Natural killer cell treated with Interleukin-12 subunit alpha and Interleukin-12 subunit beta and Interleukin-15 and Interleukin-18, amount 100 ng/mL, for 72 hours (primary cell): ENCODE data around the gene TBC1D1. TPM values are rescaled to one million over a fixed set of nuclear protein-coding genes. Genes with fewer than 3 reads are reported as not detected.

Experiments
- ATAC-seq, 2 donors: fragments of 150-1000 bp; cut with Tn5 transposase in 1 of 2; sonication (Bioruptor Pico), chemical (Tn5 transposase) in 1 of 2; 2 replicates each; pipeline ENCODE4 v1.10.0; 2021
- DNase-seq: peaks from one replicate; pipeline ENCODE4 v3.0.0; 2022; ENCODE audit warnings: low spot score
- H3K27ac Mint-ChIP-seq, 2 donors: 1 replicate in 1 of 2; 2 replicates in 1 of 2; pipeline ENCODE4 v1.8.0; 2022; ENCODE audit warnings: mixed read lengths in 2 of 2, mild to moderate bottlenecking in 1 of 2, moderate library complexity in 1 of 2
- H3K27me3 Mint-ChIP-seq, 2 donors: 1 replicate in 1 of 2; 2 replicates in 1 of 2; pipeline ENCODE4 v1.8.0; 2022; ENCODE audit warnings: mixed read lengths in 2 of 2
- H3K36me3 Mint-ChIP-seq: one replicate; pipeline ENCODE4 v1.8.0; 2022; ENCODE audit warnings: mixed read lengths
- H3K4me1 Mint-ChIP-seq, 2 donors: 1 replicate in 1 of 2; 2 replicates in 1 of 2; pipeline ENCODE4 v1.8.0; 2022; ENCODE audit warnings: low read depth in 2 of 2, mixed read lengths in 2 of 2, mild to moderate bottlenecking in 1 of 2
- H3K4me3 Mint-ChIP-seq: one replicate; pipeline ENCODE4 v1.8.0; 2022; ENCODE audit warnings: mixed read lengths
- H3K9me3 Mint-ChIP-seq: 2 replicates; pipeline ENCODE4 v1.8.0; 2022; ENCODE audit warnings: mixed read lengths
- total RNA-seq, 2 donors: library from RNA; stranded (reverse); gene quantifications; one replicate each; pipeline ENCODE4 v1.2.3, GENCODE V29; 2022

TBC1D1 gene
- total RNA-seq, 2 donors from 2014 or later = 47.9 to 66.6 TPM

GRCh38 chr4:38144031-38144430 is 253.1 kb downstream of the TBC1D1 start:
- peaks cover 15% of the 10 kb centered on the region for H3K36me3 Mint-ChIP-seq
- DNase-seq (no peak), ATAC-seq (no peak)
- H3K4me1 Mint-ChIP-seq = peaks cover 4 to 10% of the 10 kb centered on the region in 2 donors
- H3K27me3 Mint-ChIP-seq = no peaks in the 10 kb centered on the region
- no peak overlapping the region for H3K4me3 Mint-ChIP-seq
- no peaks in the 10 kb centered on the region for H3K9me3 Mint-ChIP-seq
- H3K27ac Mint-ChIP-seq = no peak overlapping the region

GRCh38 chr4:38145033-38145678 is 254.3 kb downstream of the TBC1D1 start:
- no peak for ATAC-seq
- H3K9me3 Mint-ChIP-seq = no peaks in the 10 kb centered on the region
- H3K36me3 Mint-ChIP-seq = peaks cover 3% of the 10 kb centered on the region
- no peak for DNase-seq
- H3K4me3 Mint-ChIP-seq = no peak overlapping the region
- no peak overlapping the region for H3K27ac Mint-ChIP-seq
- H3K27me3 Mint-ChIP-seq = no peaks in the 10 kb centered on the region
- H3K4me1 Mint-ChIP-seq = peaks cover 0 to 2% of the 10 kb centered on the region in 2 donors

- no peak overlapping the region for H3K4me3 Mint-ChIP-seq
- DNase-seq = no peak
- H3K27me3 Mint-ChIP-seq = no peaks in the 10 kb centered on the region
- no peaks in the 10 kb centered on the region for H3K36me3 Mint-ChIP-seq
- H3K27ac Mint-ChIP-seq = no peak overlapping the region
- ATAC-seq = no peak
- H3K4me1 Mint-ChIP-seq = peaks cover 0 to 2% of the 10 kb centered on the region in 2 donors
- H3K9me3 Mint-ChIP-seq = no peaks in the 10 kb centered on the region
Observed at GRCh38 chr4:38145741-38146140, 254.9 kb downstream of the TBC1D1 start.

- H3K4me3 Mint-ChIP-seq = no peak overlapping the region
- H3K4me1 Mint-ChIP-seq = peaks cover 0 to 2% of the 10 kb centered on the region in 2 donors
- H3K27me3 Mint-ChIP-seq = no peaks in the 10 kb centered on the region
- DNase-seq (no peak), ATAC-seq (no peak)
- no peaks in the 10 kb centered on the region for H3K9me3 Mint-ChIP-seq
- no peak overlapping the region for H3K27ac Mint-ChIP-seq
- H3K36me3 Mint-ChIP-seq = no peaks in the 10 kb centered on the region
Observed at GRCh38 chr4:38146383-38146782, 255.5 kb downstream of the TBC1D1 start.

GRCh38 chr4:38149472-38149996 is 258.6 kb downstream of the TBC1D1 start:
- Mint-ChIP-seq H3K27me3 (peaks cover 0 to 4% of the 10 kb centered on the region in 2 donors), H3K4me3 (no peak overlapping the region), H3K36me3 (no peaks in the 10 kb centered on the region), H3K27ac (no peak overlapping the region), H3K4me1 (peaks cover 2% of the 10 kb centered on the region in 2 donors), H3K9me3 (no peaks in the 10 kb centered on the region)
- no peak for ATAC-seq
- no peak for DNase-seq

- peaks cover 0 to 4% of the 10 kb centered on the region in 2 donors for H3K27me3 Mint-ChIP-seq
- no peak for ATAC-seq
- no peaks in the 10 kb centered on the region for H3K9me3 Mint-ChIP-seq
- peaks cover 2 to 5% of the 10 kb centered on the region in 2 donors for H3K4me1 Mint-ChIP-seq
- no peak overlapping the region for H3K4me3 Mint-ChIP-seq
- H3K36me3 Mint-ChIP-seq = no peaks in the 10 kb centered on the region
- DNase-seq = no peak
- H3K27ac Mint-ChIP-seq = no peak overlapping the region
Observed at GRCh38 chr4:38149997-38150671, 259.2 kb downstream of the TBC1D1 start.

- H3K4me3 Mint-ChIP-seq = no peak overlapping the region
- H3K4me1 Mint-ChIP-seq = peaks cover 5 to 6% of the 10 kb centered on the region in 2 donors
Observed at GRCh38 chr4:38150766-38151165, 259.9 kb downstream of the TBC1D1 start.

GRCh38 chr4:38151873-38152272 is 261.0 kb downstream of the TBC1D1 start:
- H3K27ac Mint-ChIP-seq = no peak overlapping the region
- ATAC-seq (no peak), DNase-seq (no peak)
- no peaks in the 10 kb centered on the region for H3K36me3 Mint-ChIP-seq
- peaks cover 5 to 6% of the 10 kb centered on the region in 2 donors for H3K4me1 Mint-ChIP-seq
- H3K27me3 Mint-ChIP-seq = peaks cover 0 to 8% of the 10 kb centered on the region in 2 donors
- no peaks in the 10 kb centered on the region for H3K9me3 Mint-ChIP-seq
- H3K4me3 Mint-ChIP-seq = no peak overlapping the region

More at GRCh38 chr4:38150766-38151165, 259.9 kb downstream of the TBC1D1 start:
- no peak overlapping the region for H3K27ac Mint-ChIP-seq
- DNase-seq = no peak
- ATAC-seq = no peak
- no peaks in the 10 kb centered on the region for H3K9me3 Mint-ChIP-seq
- no peaks in the 10 kb centered on the region for H3K36me3 Mint-ChIP-seq
- H3K27me3 Mint-ChIP-seq = peaks cover 0 to 4% of the 10 kb centered on the region in 2 donors

GRCh38 chr4:38152305-38152704 is 261.4 kb downstream of the TBC1D1 start:
- Mint-ChIP-seq H3K27ac (no peak overlapping the region), H3K9me3 (no peaks in the 10 kb centered on the region), H3K27me3 (peaks cover 0 to 8% of the 10 kb centered on the region in 2 donors), H3K36me3 (no peaks in the 10 kb centered on the region), H3K4me1 (peaks cover 5 to 6% of the 10 kb centered on the region in 2 donors), H3K4me3 (no peak overlapping the region)
- DNase-seq (no peak), ATAC-seq (no peak)

GRCh38 chr4:38152721-38153386 is 262.0 kb downstream of the TBC1D1 start:
- Mint-ChIP-seq H3K4me1 (peaks cover 5 to 6% of the 10 kb centered on the region in 2 donors), H3K27ac (no peak overlapping the region), H3K9me3 (no peaks in the 10 kb centered on the region), H3K4me3 (no peak overlapping the region), H3K36me3 (no peaks in the 10 kb centered on the region), H3K27me3 (peaks cover 0 to 8% of the 10 kb centered on the region in 2 donors)
- ATAC-seq (no peak), DNase-seq (no peak)

GRCh38 chr4:38153387-38153760 is 262.5 kb downstream of the TBC1D1 start:
- DNase-seq (no peak), ATAC-seq (no peak)
- Mint-ChIP-seq H3K36me3 (no peaks in the 10 kb centered on the region), H3K27me3 (peaks cover 0 to 8% of the 10 kb centered on the region in 2 donors), H3K4me1 (peaks cover 4 to 5% of the 10 kb centered on the region in 2 donors), H3K4me3 (no peak overlapping the region), H3K27ac (no peak overlapping the region), H3K9me3 (no peaks in the 10 kb centered on the region)

- peaks cover 4 to 5% of the 10 kb centered on the region in 2 donors for H3K4me1 Mint-ChIP-seq
- ATAC-seq (no peak), DNase-seq (no peak)
- no peak overlapping the region for H3K4me3 Mint-ChIP-seq
- H3K36me3 Mint-ChIP-seq = no peaks in the 10 kb centered on the region
- peaks cover 3% of the 10 kb centered on the region for H3K9me3 Mint-ChIP-seq
- H3K27me3 Mint-ChIP-seq = peaks cover 0 to 12% of the 10 kb centered on the region in 2 donors
- H3K27ac Mint-ChIP-seq = no peak overlapping the region
Observed at GRCh38 chr4:38154252-38154651, 263.4 kb downstream of the TBC1D1 start.

GRCh38 chr4:38154681-38155588 is 264.1 kb downstream of the TBC1D1 start:
- Mint-ChIP-seq H3K4me1 (peaks cover 4 to 5% of the 10 kb centered on the region in 2 donors), H3K9me3 (peaks cover 3% of the 10 kb centered on the region), H3K27ac (no peak overlapping the region), H3K36me3 (no peaks in the 10 kb centered on the region), H3K27me3 (peaks cover 0 to 12% of the 10 kb centered on the region in 2 donors), H3K4me3 (no peak overlapping the region)
- DNase-seq (no peak), ATAC-seq (peak in 1 of 2 donors; percentile 31)
